ENCODE results near the gene NTSR1.
A peak's percentile ranks its signal among the peaks of the same experiment; 100 is the strongest.

Gene NTSR1

GRCh38 chr20:62737271-62737811, 28.7 kb downstream of the NTSR1 start:
- DNase-seq (ENCODE audit: low read depth in 2 of 3, low spot score in 2 of 3), result no peak

- no peak for DNase-seq (ENCODE audit: low read depth in 2 of 3, low spot score in 2 of 3)
Measured at GRCh38 chr20:62738025-62738881, 29.6 kb downstream of the NTSR1 start.

- DNase-seq (ENCODE audit: low read depth in 2 of 3, low spot score in 2 of 3), result no peak
Measured at GRCh38 chr20:62739067-62739466, 30.4 kb downstream of the NTSR1 start.

- DNase-seq (ENCODE audit: low read depth in 2 of 3, low spot score in 2 of 3), result peak in 1 of 3 experiments; percentile 9
Measured at GRCh38 chr20:62739581-62740285, 31.1 kb downstream of the NTSR1 start.

GRCh38 chr20:62740286-62741141, 31.9 kb downstream of the NTSR1 start:
- peak; percentile 36 to 63 (median 43) for DNase-seq (ENCODE audit: low read depth in 2 of 3, low spot score in 2 of 3)

GRCh38 chr20:62741191-62741691, 32.6 kb downstream of the NTSR1 start:
- no peak for DNase-seq (ENCODE audit: low read depth in 2 of 3, low spot score in 2 of 3)

- no peak for DNase-seq (ENCODE audit: low read depth in 2 of 3, low spot score in 2 of 3)
Measured at GRCh38 chr20:62741701-62742491, 33.3 kb downstream of the NTSR1 start.

- no peak for DNase-seq (ENCODE audit: low read depth in 2 of 3, low spot score in 2 of 3)
Measured at GRCh38 chr20:62742550-62742949, 33.9 kb downstream of the NTSR1 start.

- no peak for DNase-seq (ENCODE audit: low read depth in 2 of 3, low spot score in 2 of 3)
Measured at GRCh38 chr20:62742979-62743776, 34.5 kb downstream of the NTSR1 start.

GRCh38 chr20:62743777-62744317, 35.2 kb downstream of the NTSR1 start:
- no peak for DNase-seq (ENCODE audit: low read depth in 2 of 3, low spot score in 2 of 3)

GRCh38 chr20:62744741-62745191, 36.1 kb downstream of the NTSR1 start:
- DNase-seq (ENCODE audit: low read depth in 2 of 3, low spot score in 2 of 3), result no peak

- DNase-seq (ENCODE audit: low read depth in 2 of 3, low spot score in 2 of 3), result no peak
Measured at GRCh38 chr20:62745279-62745951, 36.8 kb downstream of the NTSR1 start.

- DNase-seq (ENCODE audit: low read depth in 2 of 3, low spot score in 2 of 3), result no peak
Measured at GRCh38 chr20:62745952-62746288, 37.3 kb downstream of the NTSR1 start.

- DNase-seq (ENCODE audit: low read depth in 2 of 3, low spot score in 2 of 3), result no peak
Measured at GRCh38 chr20:62748311-62748710, 39.7 kb downstream of the NTSR1 start.

- no peak for DNase-seq (ENCODE audit: low read depth in 2 of 3, low spot score in 2 of 3)
Measured at GRCh38 chr20:62749851-62750445, 41.3 kb downstream of the NTSR1 start.

- DNase-seq (ENCODE audit: low read depth in 2 of 3, low spot score in 2 of 3), result no peak
Measured at GRCh38 chr20:62751551-62752150, 43.0 kb downstream of the NTSR1 start.

- no peak for DNase-seq (ENCODE audit: low read depth in 2 of 3, low spot score in 2 of 3)
Measured at GRCh38 chr20:62752181-62752670, 43.6 kb downstream of the NTSR1 start.

Data from activated CD8-positive, alpha-beta memory T cell treated with anti-CD3 and anti-CD28 coated beads for 48 hours (primary cell).